GM18907 (cell line): ENCODE results near the gene ZNF618.

Experiments used
- ATAC-seq: cut with Tn5 transposase; IDR thresholded peaks from one replicate; pipeline ENCODE4 v1.9.1; 2021; ENCODE audit warnings: mild to moderate bottlenecking, moderate library complexity; ENCODE audit not compliant: unreplicated experiment

ZNF618 gene

DNA sequence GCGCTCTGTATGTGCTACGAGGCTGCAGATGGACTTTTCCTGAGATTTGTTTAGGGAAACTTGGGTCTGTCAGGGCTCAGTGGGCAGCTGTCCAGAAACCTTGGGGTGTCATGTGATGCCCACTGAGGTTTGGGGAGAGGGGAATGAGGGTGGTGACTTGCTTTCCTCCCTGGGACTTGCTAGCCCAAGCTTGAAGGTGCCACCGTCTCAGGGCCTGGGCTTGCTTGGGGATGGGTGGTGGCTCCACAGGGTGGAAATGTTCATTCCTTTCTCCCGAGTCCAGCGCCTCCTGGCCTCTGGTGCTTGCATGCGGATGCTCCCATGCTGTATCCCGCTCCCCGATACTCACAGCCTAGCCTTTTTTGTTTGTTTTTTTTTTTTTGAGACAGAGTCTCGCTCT, 33.3 kb downstream of the ZNF618 start:
- ATAC-seq, result no peak

DNA sequence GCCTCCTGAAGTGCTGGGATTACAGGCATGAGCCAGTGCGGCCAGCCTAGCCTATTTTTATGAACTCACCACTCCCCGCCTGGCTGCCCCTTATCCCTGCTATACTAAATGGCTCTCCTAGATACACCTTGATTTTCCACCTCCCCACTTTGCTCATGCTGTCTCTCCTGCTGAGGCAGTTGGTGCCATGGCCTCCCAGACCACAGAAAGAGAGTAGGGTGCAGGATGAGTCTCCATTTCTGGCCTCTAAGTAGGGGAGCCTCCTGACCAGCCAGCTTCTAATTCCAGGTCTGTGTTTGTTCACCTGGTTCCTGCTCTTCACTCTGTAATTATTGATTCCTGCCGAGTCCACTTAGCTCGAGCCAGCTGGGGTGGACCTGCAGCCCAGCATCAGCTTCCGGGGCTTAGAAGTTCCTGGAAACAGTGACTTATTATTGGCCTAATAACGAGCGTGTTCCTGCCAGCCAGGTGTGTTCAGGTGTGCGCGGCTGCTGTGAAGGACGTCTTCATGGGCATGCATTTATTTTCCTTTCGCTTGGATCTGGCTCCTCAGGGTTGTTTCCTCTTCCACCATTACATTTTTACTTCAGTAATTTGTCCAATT, 34.0 kb downstream of the ZNF618 start:
- ATAC-seq, result no peak

- ATAC-seq, result no peak
Measured at GRCh38 chr9:113911850-113912557, 35.9 kb downstream of the ZNF618 start.

DNA sequence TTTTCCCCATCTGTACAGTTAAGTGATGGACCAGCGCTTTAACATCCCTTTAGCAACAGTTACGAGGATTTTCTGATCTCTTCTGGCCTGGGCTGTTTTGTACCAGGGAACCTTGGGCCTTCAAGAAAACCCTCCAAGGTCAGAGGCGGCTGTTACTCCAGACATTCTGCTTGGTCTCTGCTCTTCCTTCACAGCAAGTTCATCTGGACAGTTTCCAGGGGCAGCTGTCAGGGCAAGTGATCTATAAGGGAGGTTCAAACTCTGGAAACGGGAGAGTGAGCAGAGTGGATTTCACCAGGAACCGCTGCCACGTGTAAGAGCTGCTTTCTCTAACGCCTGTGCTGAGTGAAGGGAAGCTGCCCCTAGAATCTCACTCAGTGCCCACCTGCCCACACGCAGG, 36.7 kb downstream of the ZNF618 start:
- ATAC-seq, result no peak

DNA sequence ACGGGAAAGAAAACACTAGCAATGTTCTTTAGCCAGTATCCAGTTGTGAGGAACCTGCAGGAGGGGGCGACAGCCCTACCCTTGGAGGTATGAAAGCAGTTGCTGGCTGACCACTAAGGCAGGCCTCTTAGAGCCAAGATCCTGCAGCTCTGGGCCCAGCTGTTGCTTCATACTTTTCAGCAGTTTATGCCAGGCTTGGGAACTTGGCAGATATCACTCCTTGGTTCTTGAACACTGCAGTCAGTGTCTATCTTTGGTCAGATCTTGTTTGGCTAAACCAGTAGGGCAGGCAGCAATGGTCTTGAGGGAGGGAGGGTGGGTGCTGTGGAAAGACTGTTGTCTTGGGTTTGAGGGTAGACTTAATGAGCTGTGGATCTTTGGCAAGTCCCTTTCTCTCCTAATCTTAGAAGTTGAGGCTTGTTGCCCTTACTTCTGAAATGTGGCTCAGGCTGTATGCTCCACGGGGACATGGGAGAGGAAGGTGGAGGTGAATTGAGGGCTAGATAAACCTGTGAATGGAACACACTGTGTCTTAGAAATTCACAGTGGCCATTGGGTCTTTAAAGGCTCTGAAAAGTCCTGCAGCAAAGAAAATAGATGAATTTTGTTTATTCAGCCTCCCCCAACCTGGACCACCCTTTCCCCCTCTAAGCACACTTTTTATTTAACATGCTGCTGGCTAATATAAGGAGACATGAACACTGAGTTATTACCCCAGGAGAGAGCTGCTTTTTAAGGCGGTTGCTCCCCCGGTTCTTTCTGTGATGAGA, 37.5 kb downstream of the ZNF618 start:
- ATAC-seq, result no peak

DNA sequence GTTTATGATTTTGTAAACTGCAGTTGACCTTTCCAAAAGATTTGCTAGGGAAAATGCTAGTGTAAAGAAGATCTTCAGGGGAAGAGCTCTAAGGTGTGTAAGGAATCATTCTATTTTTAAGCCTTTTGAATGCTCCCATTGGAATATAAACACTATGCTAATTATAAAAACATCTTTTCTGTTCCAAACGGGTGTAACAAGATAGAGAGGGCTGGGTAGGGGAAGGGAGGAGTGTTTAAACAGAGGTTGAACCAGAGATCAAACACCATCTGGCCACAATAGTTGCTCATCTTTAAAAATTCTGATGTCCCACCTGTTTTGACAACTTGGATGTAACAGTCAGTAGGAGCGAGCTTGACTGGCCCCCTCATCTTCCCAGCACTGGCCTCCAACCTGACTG, 38.4 kb downstream of the ZNF618 start:
- no peak for ATAC-seq

DNA sequence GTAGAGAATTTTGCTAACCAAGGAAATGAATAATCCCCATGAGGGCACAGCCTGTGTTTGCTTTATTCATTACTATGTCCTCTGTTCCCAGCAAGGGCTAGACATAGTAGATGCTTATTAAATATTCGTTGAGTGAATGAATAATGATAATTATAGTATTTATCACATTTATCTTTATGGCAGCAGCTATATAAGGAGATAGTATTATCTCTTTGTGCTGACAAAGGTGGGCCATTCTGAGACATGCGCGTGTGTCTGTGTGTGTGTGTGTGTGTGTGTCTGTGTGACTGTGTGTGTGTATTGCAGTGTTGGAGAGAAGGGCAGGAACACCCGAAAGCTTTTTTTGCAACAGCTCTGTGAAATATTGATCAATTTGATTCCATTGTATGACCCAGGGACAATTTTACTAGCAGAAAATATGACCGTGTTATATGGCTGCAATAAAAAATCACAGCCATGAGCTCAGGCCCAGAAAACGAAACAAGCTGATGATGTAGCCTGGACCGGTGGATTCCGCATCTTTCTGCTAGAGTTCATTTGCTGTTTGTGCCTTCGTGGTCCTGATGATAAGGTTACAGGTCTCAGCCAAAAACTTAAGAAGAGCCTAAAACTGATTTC, 39.8 kb downstream of the ZNF618 start:
- ATAC-seq, result no peak

GRCh38 chr9:113916931-113917330, 40.8 kb downstream of the ZNF618 start:
- no peak for ATAC-seq

DNA sequence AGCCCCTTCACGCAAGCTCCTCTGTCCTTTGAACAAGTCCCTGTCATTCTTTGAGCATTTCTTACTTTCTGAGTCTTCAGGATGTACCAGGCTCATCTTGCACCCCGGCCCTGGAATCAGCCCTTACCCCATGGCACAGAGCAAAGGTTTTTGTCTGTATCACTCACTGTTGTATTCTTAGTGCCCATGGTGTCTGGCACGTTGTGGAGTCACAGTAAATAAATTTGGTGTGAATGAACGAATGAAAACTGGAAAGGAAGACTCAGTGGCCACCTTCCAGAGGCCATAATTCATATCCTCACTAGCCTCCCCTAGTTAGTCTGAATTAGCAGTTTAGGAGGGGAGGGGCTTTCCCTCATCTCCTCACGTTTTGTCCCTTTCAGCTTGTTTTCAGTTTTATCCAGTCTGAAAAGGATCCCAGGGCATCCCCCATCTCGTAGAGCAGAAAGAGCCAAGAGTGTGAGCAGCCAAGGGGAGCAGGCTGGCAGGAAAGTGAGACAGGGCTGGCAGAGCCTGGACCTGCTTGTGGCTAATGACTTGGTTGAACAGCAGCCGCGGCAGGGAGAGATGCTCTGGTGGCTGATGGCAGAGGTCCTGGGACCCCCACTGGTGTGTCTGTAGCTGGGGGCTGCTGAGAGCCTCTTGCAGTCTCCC, 42.7 kb downstream of the ZNF618 start:
- ATAC-seq, result no peak

DNA sequence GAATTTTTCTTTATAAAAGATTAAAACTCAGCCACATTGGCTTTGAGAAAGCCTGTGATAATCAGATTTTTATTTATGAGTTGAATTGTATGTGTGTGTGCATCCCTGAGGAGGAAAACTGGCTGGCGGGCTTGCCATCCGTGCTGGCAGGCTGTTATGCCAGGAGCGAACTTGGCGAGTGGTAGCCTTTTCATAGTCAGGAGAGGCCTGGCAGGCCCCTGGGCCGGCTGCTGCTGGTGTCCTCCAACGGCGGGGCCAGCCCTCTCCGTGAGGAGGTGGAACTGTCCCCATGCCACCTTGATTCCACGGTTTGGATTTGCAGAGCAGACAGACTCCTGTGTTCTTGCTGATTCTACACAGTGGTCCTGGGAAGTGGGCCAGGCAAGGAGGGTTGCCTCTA, 43.3 kb downstream of the ZNF618 start:
- ATAC-seq, result no peak

GRCh38 chr9:113919871-113920270, 43.8 kb downstream of the ZNF618 start:
- no peak for ATAC-seq

DNA sequence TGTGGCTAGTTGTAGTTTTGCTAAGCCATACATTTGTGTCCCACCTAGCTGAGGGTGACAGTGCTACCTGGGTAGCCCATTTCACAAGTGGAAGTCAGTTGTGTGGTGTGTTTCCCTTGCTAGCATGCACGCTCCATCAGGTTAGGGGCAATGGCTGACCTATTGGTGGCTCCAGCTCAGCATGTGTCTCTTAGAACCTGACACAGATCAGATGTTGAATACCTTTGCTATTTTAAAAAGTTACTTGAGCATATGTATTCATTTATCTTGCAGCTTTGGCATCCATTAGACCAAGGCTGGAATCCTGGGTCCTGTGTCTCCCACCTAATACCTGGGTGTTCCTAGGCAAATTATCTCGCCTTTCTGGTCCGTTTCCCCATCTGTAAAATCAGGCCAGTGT, 44.8 kb downstream of the ZNF618 start:
- no peak for ATAC-seq

DNA sequence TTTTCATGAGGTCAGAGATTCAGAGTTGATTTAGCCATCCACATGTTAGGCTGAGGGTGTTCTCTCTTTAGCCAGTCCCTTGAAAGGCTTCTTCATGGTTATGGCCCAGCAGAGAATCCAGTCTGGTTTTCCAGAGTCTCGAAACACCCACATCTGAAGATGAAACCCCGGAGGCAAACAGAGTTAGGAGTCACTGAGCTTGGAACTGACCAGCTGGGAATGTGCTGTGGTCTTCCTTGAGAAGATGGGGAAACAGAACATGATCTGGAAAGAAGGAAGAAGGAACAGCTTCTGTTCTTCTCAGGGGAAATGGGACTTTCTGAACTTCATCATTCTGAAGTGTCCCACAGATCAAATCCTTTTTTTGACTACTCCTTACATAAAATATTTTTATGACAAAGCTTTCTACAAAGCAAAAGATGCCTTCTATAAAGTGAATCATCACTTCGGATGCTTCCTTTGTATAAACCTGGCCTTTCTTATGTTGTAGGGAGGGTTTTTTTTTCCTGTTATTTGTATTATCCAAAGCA, 45.4 kb downstream of the ZNF618 start:
- no peak for ATAC-seq

- no peak for ATAC-seq
Measured at GRCh38 chr9:113922160-113922559, 46.1 kb downstream of the ZNF618 start.

DNA sequence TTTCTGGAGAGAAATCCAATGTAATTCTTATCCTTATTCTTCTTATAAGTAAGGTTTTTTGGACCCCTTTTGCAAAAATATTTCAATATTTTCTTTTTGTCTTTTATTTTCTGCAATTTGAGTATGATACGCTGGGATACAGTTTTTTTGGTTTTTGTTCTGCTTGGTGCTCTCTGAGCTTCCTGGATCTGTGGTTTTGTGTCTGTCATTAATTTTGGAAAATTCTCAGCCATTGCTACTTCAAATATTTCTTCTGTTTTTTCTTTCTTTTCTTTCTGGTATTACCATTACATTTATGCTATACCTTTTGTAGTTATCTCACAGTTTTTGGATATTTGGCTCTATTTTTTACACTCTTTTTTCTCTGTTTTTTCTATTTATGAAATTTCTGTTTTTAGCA, 50.1 kb downstream of the ZNF618 start:
- ATAC-seq, result no peak

DNA sequence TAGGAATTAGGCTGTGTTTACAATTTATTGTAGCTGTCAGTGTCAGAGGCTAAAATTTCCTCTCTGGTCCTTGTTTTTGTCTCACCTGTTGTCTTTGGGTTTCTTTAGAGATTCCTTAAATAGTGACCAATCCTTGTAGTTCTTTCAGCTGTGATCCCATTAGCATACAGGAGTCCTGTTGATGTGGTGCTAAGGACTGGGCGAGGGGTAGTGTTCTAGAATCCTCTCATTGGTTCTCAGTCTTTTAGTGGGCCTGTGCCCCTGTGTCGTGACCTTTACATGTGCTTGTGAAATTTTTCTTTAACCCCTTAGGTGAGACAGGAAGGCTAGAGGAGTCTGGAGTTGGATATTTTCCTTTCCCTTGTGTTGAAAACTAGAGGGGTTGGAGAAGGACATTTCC, 51.2 kb downstream of the ZNF618 start:
- ATAC-seq, result no peak

- ATAC-seq, result no peak
Measured at GRCh38 chr9:113928269-113928668, 52.2 kb downstream of the ZNF618 start.

- ATAC-seq, result no peak
Measured at GRCh38 chr9:113929634-113930389, 53.7 kb downstream of the ZNF618 start.

DNA sequence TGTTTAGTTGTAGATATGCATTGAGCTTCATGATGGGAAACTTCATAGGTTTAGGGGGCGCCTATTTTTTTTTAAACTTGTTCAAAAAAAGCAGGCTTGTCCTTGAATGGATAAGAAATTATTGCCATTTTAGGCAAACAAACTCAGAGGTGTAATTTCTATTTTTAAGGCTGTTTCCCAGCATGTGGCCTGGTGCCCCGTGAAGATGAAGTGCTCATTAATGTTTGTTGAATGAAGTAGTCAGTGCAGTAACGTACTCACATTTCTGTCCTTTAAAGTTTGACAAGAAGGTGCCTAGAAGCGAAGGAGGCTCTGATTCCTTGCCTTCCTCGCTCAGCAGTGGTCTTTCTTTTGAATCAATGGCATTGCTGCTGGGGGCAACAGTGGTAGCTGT, 54.3 kb downstream of the ZNF618 start:
- ATAC-seq, result no peak

DNA sequence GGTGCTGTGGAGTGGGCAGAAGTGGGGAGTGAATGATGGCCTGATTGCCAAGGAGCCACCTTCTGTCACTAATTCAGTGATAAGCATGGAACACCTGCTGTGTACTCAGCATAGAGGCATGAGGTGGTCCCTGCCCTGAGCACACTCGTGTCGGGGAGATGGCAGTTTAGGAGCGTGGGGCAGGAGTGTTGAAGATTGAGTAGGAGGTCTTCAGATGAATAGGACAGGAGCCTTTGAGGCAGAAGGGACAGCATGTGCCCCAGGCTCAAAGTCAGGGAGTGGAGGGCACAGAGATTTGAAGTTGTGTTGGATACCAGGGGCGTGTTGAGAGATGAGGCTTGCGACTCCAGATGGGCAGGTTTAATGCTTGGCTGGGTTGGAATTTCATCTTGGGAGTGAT, 55.0 kb downstream of the ZNF618 start:
- ATAC-seq, result no peak
